Spleen (tissue), 7 donors: ENCODE measurements around the gene TANC1.

Source experiments
- POLR2A ChIP-seq, 3 donors: fragments of 450-650 bp; IDR thresholded peaks; one replicate each; pipeline ENCODE4 v1.5.1; 2017; ENCODE audit warnings: antibody characterized with exemption in 3 of 3, mild to moderate bottlenecking in 1 of 3
- POLR2AphosphoS5 ChIP-seq, 3 donors: sonication (generic); formaldehyde crosslinking; IDR thresholded peaks; one replicate each; pipeline ENCODE4 v1.5.1; 2017; ENCODE audit warnings: antibody characterized with exemption in 3 of 3
- TF ChIP-seq, protein P1 (sequence below), 11 experiments: fragments of 200-600 bp in 7 of 11; fragments of 450-650 bp in 4 of 11; sonication (generic) in 4 of 11; IDR thresholded peaks in 8 of 11; conservative IDR thresholded peaks in 3 of 11; 1 replicate in 7 of 11; 2 replicates in 4 of 11; pipeline versions ENCODE4 v1.4.0 to v1.8.0; 2016 to 2021; ENCODE audit warnings: antibody characterized with exemption in 11 of 11, inconsistent platforms in 4 of 11, mild to moderate bottlenecking in 1 of 11
- donor health status: DM: no; HTN: no; CAD: no; lungs with moderate emphysema.
- donor health status: DM: no; HTN: no; CAD: no.
- donor health status: DM: no; HTN: no; CAD: no.

DNA sequence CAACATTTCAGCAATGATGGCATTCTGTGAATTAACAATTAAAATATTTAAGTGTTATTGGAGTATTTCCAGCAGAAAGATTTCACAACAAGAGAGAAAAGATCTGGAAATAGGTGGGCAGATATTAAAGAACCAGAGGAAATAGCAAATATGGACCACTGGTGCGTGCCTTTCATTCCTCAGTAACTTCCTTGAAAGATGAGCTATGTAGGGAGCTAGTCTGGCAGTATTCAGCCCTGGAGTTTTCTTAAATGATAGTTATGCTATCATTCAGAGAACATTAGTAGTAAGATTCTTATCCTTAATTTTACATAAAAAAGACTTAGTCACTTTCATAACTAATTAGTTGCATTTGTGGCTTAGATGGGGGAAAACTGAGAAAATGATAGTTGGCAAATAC lies 41.5 kb downstream of the TANC1 start:
- TF ChIP-seq POLR2A (IDR thresholded peaks at IDR 0.05) (no peak), POLR2AphosphoS5 (IDR thresholded peaks at IDR 0.05) (no peak)
- TF ChIP-seq, protein P1, sequence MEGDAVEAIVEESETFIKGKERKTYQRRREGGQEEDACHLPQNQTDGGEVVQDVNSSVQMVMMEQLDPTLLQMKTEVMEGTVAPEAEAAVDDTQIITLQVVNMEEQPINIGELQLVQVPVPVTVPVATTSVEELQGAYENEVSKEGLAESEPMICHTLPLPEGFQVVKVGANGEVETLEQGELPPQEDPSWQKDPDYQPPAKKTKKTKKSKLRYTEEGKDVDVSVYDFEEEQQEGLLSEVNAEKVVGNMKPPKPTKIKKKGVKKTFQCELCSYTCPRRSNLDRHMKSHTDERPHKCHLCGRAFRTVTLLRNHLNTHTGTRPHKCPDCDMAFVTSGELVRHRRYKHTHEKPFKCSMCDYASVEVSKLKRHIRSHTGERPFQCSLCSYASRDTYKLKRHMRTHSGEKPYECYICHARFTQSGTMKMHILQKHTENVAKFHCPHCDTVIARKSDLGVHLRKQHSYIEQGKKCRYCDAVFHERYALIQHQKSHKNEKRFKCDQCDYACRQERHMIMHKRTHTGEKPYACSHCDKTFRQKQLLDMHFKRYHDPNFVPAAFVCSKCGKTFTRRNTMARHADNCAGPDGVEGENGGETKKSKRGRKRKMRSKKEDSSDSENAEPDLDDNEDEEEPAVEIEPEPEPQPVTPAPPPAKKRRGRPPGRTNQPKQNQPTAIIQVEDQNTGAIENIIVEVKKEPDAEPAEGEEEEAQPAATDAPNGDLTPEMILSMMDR (IDR thresholded peaks at IDR 0.05 in 8 of 11, conservative IDR thresholded peaks at IDR 0.05 in 3 of 11), result no peak
